ENCODE measurements around the gene KCNA10.

DNA sequence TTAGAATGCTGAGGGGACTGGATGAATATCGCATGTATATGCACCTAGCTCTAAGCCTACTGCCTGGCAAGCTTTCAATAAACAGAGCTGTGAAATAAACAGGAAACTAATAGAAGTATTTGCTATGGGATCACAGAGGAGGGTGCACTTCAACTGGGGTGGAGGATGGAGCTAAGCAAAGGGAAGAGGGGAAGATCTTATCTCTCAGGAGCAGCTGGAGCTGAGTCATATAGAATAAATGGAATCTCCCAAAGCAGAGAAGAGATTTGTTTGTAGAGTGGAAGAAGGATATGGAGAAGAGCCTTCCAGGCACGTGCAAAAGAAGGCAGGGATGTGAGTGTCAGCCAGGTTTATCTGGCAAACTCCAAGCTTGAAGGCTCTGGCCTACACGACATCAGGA, 17.0 kb upstream of the KCNA10 start:
- TF ChIP-seq POLR2A (IDR thresholded peaks at IDR 0.05; ENCODE audit: low read depth, low read length) (no peak), POLR2AphosphoS5 (IDR thresholded peaks at IDR 0.05; ENCODE audit: low read depth, low read length) (no peak)

Data from GM12892 (cell line).